ENCODE results near the gene EIF4E3.

The EIF4E3 gene

DNA sequence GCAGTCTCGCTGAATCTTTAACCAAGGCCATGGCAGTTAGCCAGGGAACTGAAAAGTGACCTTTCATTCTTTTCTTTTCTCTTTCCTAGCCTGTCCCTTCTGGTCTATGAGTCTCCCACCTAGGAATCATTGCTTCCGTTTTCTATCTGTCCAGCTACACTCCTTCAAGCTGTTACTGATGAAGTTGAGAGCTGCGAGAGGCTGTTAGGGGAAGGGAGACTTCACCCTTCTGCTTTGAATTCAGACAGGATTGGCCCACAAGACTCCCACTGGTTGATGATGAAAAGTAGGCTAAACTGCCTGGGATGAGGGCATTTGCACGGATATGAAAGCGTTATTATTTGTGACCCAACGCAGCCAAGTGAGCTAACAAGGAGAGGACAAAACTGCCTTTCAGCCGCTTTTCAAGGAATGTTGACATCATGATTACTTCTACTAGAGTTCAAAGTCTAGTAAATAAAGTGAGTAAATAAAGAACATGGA, 30.2 kb downstream of the EIF4E3 start:
- Histone ChIP-seq H4K20me1 (ENCODE audit: insufficient read depth, low read length) (no peaks in the 10 kb centered on the region), H3K27me3 (replicated peaks; ENCODE audit: insufficient read depth, low read length) (no peaks in the 10 kb centered on the region), H3K36me3 (replicated peaks; ENCODE audit: insufficient read depth, low read length) (peaks cover 2% of the 10 kb centered on the region; the same call in 1 of the 2 replicates), H3F3A (ENCODE audit: insufficient read depth, low read length) (no peaks in the 10 kb centered on the region), H3K9me3 (replicated peaks; ENCODE audit: insufficient read depth, low read length) (no peaks in the 10 kb centered on the region), H3K27ac (ENCODE audit: low read length) (no peak overlapping the region), H3K79me2 (ENCODE audit: low read length) (no peaks in the 10 kb centered on the region), H3K9ac (ENCODE audit: low read length) (no peak overlapping the region), H2AFZ (ENCODE audit: low read length) (no peak overlapping the region), H3K4me2 (ENCODE audit: low read depth, low read length) (no peak overlapping the region), H3K9me2 (replicated peaks; ENCODE audit: insufficient read depth, low read length) (no peaks in the 10 kb centered on the region), H3K4me3 (ENCODE audit: low read length) (no peak overlapping the region), H3K4me1 (ENCODE audit: low read length) (no peaks in the 10 kb centered on the region)
- no peak for TF ChIP-seq EZH2phosphoT487 (IDR thresholded peaks at IDR 0.05; ENCODE audit: low read length)
- TF ChIP-seq, protein P1, sequence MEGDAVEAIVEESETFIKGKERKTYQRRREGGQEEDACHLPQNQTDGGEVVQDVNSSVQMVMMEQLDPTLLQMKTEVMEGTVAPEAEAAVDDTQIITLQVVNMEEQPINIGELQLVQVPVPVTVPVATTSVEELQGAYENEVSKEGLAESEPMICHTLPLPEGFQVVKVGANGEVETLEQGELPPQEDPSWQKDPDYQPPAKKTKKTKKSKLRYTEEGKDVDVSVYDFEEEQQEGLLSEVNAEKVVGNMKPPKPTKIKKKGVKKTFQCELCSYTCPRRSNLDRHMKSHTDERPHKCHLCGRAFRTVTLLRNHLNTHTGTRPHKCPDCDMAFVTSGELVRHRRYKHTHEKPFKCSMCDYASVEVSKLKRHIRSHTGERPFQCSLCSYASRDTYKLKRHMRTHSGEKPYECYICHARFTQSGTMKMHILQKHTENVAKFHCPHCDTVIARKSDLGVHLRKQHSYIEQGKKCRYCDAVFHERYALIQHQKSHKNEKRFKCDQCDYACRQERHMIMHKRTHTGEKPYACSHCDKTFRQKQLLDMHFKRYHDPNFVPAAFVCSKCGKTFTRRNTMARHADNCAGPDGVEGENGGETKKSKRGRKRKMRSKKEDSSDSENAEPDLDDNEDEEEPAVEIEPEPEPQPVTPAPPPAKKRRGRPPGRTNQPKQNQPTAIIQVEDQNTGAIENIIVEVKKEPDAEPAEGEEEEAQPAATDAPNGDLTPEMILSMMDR (IDR thresholded peaks at IDR 0.05; ENCODE audit: low read length) = no peak
- no peak for TF ChIP-seq EZH2 (optimal IDR thresholded peaks at IDR 0.05; ENCODE audit: low read depth, low read length)
- DNase-seq = no peak

DNA sequence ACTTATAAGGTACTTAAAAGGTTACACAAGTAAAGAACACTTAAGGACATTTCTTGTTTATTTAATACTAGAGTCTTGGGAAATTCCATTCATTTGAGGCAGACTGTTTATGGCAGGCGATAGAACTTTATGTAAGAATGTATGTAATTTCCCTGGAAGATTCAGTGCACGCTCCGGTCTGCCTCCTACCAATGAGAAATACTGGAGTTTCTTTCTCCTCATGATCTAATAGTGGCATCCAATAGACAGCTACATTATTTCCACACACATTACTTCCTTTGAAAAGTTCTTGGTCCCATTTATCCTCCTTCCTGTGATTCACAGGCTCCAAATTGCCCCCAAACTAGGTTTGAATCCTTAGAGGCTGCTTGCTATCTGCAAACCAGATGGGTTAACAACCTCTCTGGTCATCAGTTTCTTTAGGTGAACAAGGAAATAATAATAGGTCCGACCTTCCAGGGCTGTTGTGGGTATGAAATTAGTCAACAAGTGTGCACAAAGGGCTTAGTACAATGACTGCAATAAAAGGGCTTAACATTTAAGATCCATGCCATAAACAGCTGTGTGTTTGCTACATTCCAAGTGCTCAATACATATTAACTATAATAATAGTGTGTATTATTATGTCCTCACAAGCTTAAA, 30.7 kb downstream of the EIF4E3 start:
- no peaks in the 10 kb centered on the region for H3K79me2 ChIP-seq (ENCODE audit: low read length)
- no peak for DNase-seq
- H4K20me1 ChIP-seq (ENCODE audit: insufficient read depth, low read length) = no peaks in the 10 kb centered on the region
- no peaks in the 10 kb centered on the region for H3F3A ChIP-seq (ENCODE audit: insufficient read depth, low read length)
- H3K27ac ChIP-seq (ENCODE audit: low read length) = no peak overlapping the region
- TF ChIP-seq EZH2phosphoT487 (IDR thresholded peaks at IDR 0.05; ENCODE audit: low read length) (no peak), EZH2 (optimal IDR thresholded peaks at IDR 0.05; ENCODE audit: low read depth, low read length) (no peak)
- TF ChIP-seq, protein P1 (IDR thresholded peaks at IDR 0.05; ENCODE audit: low read length) = no peak
- no peak overlapping the region for H2AFZ ChIP-seq (ENCODE audit: low read length)
- no peaks in the 10 kb centered on the region for H3K9me3 ChIP-seq (replicated peaks; ENCODE audit: insufficient read depth, low read length)
- no peak overlapping the region for H3K4me2 ChIP-seq (ENCODE audit: low read depth, low read length)
- no peaks in the 10 kb centered on the region for H3K27me3 ChIP-seq (replicated peaks; ENCODE audit: insufficient read depth, low read length)
- H3K9me2 ChIP-seq (replicated peaks; ENCODE audit: insufficient read depth, low read length) = no peaks in the 10 kb centered on the region
- H3K36me3 ChIP-seq (replicated peaks; ENCODE audit: insufficient read depth, low read length) = 0 out of 2 replicates have a peak, but pooled peaks cover 4% of the 10 kb centered on the region
- H3K4me3 ChIP-seq (ENCODE audit: low read length) = no peak overlapping the region
- H3K9ac ChIP-seq (ENCODE audit: low read length) = no peak overlapping the region
- no peaks in the 10 kb centered on the region for H3K4me1 ChIP-seq (ENCODE audit: low read length)

DNA sequence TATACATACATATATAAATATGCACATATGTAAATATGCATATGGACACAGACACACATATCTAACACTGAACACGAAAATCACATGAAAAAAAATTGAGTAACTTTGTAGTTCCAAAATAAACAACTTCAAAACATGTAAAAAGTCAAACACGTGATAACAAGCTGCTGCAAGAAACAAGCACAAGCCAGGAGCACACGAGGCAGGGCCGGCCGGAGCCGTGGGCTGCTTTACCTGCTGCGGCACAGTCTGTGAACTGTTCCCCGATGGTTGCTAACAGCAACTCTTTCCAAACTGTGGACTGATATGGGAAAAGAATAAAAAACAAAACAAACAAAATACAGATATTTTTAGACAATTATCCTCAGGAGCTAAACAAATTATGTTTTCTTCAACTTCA, 31.6 kb downstream of the EIF4E3 start:
- Histone ChIP-seq H3F3A (ENCODE audit: insufficient read depth, low read length) (no peaks in the 10 kb centered on the region), H3K27me3 (replicated peaks; ENCODE audit: insufficient read depth, low read length) (no peaks in the 10 kb centered on the region), H4K20me1 (ENCODE audit: insufficient read depth, low read length) (no peaks in the 10 kb centered on the region), H3K9me2 (replicated peaks; ENCODE audit: insufficient read depth, low read length) (no peaks in the 10 kb centered on the region), H3K79me2 (ENCODE audit: low read length) (no peaks in the 10 kb centered on the region), H2AFZ (ENCODE audit: low read length) (no peak overlapping the region), H3K9ac (ENCODE audit: low read length) (no peak overlapping the region), H3K36me3 (replicated peaks; ENCODE audit: insufficient read depth, low read length) (0 out of 2 replicates have a peak, but pooled peaks cover 7% of the 10 kb centered on the region), H3K4me3 (ENCODE audit: low read length) (no peak overlapping the region), H3K27ac (ENCODE audit: low read length) (no peak overlapping the region), H3K4me1 (ENCODE audit: low read length) (no peaks in the 10 kb centered on the region), H3K9me3 (replicated peaks; ENCODE audit: insufficient read depth, low read length) (no peaks in the 10 kb centered on the region), H3K4me2 (ENCODE audit: low read depth, low read length) (no peak overlapping the region)
- TF ChIP-seq, protein P1 (IDR thresholded peaks at IDR 0.05; ENCODE audit: low read length) = no peak
- TF ChIP-seq EZH2phosphoT487 (IDR thresholded peaks at IDR 0.05; ENCODE audit: low read length) (no peak), EZH2 (optimal IDR thresholded peaks at IDR 0.05; ENCODE audit: low read depth, low read length) (no peak)
- DNase-seq = no peak

Measured in MM.1S (cell line).